GM18519 (cell line): ENCODE results near the gene C17orf50.

Experiments
- ATAC-seq: cut with Tn5 transposase; IDR thresholded peaks from one replicate; pipeline ENCODE4 v1.9.1; 2021; ENCODE audit warnings: mild to moderate bottlenecking, moderate library complexity; ENCODE audit not compliant: unreplicated experiment, low FRiP score

C17orf50 gene

GRCh38 chr17:35760587-35760986 is at the start of gene C17orf50:
TSS of gene C17orf50 (plus strand) at chr17:35760887. CDS start at chr17:35760942, 55 bp downstream.
- no peak for ATAC-seq

GRCh38 chr17:35710950-35711349 is 49.7 kb upstream of the C17orf50 start:
- ATAC-seq, result no peak

GRCh38 chr17:35713069-35713728 is 47.5 kb upstream of the C17orf50 start:
- no peak for ATAC-seq

- ATAC-seq, result no peak
Measured at GRCh38 chr17:35714988-35715387, 45.7 kb upstream of the C17orf50 start.

- no peak for ATAC-seq
Measured at GRCh38 chr17:35715416-35715815, 45.3 kb upstream of the C17orf50 start.

GRCh38 chr17:35716173-35716572 is 44.5 kb upstream of the C17orf50 start:
- ATAC-seq, result no peak

GRCh38 chr17:35716897-35717465 is 43.7 kb upstream of the C17orf50 start:
- no peak for ATAC-seq

- no peak for ATAC-seq
Measured at GRCh38 chr17:35717475-35717874, 43.2 kb upstream of the C17orf50 start.

- no peak for ATAC-seq
Measured at GRCh38 chr17:35723735-35724134, 37.0 kb upstream of the C17orf50 start.

- no peak for ATAC-seq
Measured at GRCh38 chr17:35725058-35725457, 35.6 kb upstream of the C17orf50 start.

GRCh38 chr17:35725802-35726126 is 34.9 kb upstream of the C17orf50 start:
- ATAC-seq, result no peak

- ATAC-seq, result no peak
Measured at GRCh38 chr17:35726127-35726952, 34.3 kb upstream of the C17orf50 start.

- no peak for ATAC-seq
Measured at GRCh38 chr17:35726953-35727460, 33.7 kb upstream of the C17orf50 start.

GRCh38 chr17:35727635-35728034 is 33.1 kb upstream of the C17orf50 start:
- no peak for ATAC-seq

GRCh38 chr17:35728551-35728950 is 32.1 kb upstream of the C17orf50 start:
- ATAC-seq, result no peak

GRCh38 chr17:35729405-35729833 is 31.3 kb upstream of the C17orf50 start:
- no peak for ATAC-seq

GRCh38 chr17:35730400-35731005 is 30.2 kb upstream of the C17orf50 start:
- ATAC-seq, result no peak

GRCh38 chr17:35731239-35731916 is 29.3 kb upstream of the C17orf50 start, which contains the start of gene RASL10B:
TSS of gene RASL10B (plus strand) at chr17:35731639. CDS start at chr17:35735185, 3,546 bp downstream.
- ATAC-seq, result no peak

GRCh38 chr17:35731917-35732805 is 28.5 kb upstream of the C17orf50 start:
- ATAC-seq, result no peak
